HuH-7.5 (cell line): ENCODE results near the gene SNX11.

Source experiments
- DNase-seq: peaks from one replicate; pipeline ENCODE4 v3.0.0; 2011; ENCODE audit warnings: low spot score

The SNX11 gene

GRCh38 chr17:48162306-48162934, 54.9 kb downstream of the SNX11 start:
- no peak for DNase-seq

GRCh38 chr17:48162946-48163506, 55.5 kb downstream of the SNX11 start:
- DNase-seq: no peak

GRCh38 chr17:48163809-48164208, 56.2 kb downstream of the SNX11 start:
- no peak for DNase-seq

- no peak for DNase-seq
Measured at GRCh38 chr17:48169926-48170325, 62.4 kb downstream of the SNX11 start.
